ENCODE measurements around the gene SNCB.
A peak's percentile ranks its signal among the peaks of the same experiment; 100 is the strongest.
"Not testable (repeated sequence)": the region's sequence is repeated elsewhere in the genome, so short reads cannot be mapped to it uniquely, and the experiment has no call there.

Gene SNCB

GRCh38 chr5:176620333-176620981 lies 9.9 kb downstream of the SNCB start:
- DNase-seq: no peak

- no peak for DNase-seq
Observed at GRCh38 chr5:176619569-176620332, 10.6 kb downstream of the SNCB start.

GRCh38 chr5:176619203-176619568 lies 11.1 kb downstream of the SNCB start:
- no peak for DNase-seq

GRCh38 chr5:176618783-176619182 lies 11.6 kb downstream of the SNCB start:
- DNase-seq: no peak

- DNase-seq: no peak
Observed at GRCh38 chr5:176616511-176616910, 13.8 kb downstream of the SNCB start.

GRCh38 chr5:176614805-176615478 lies 15.4 kb downstream of the SNCB start:
- DNase-seq: peak; percentile 30

- DNase-seq: no peak
Observed at GRCh38 chr5:176612855-176613254, 17.5 kb downstream of the SNCB start.

- DNase-seq: no peak
Observed at GRCh38 chr5:176612008-176612407, 18.3 kb downstream of the SNCB start.

GRCh38 chr5:176611435-176611834 lies 18.9 kb downstream of the SNCB start:
- DNase-seq: no peak

GRCh38 chr5:176610435-176610773 lies 19.9 kb downstream of the SNCB start:
- no peak for DNase-seq

- DNase-seq: no peak
Observed at GRCh38 chr5:176609724-176610434, 20.5 kb downstream of the SNCB start, which contains the start of gene GPRIN1. Gene GPRIN1 (minus strand): TSS chr5:176610156. CDS start chr5:176599834, 10,322 bp downstream.

GRCh38 chr5:176608937-176609723 lies 21.2 kb downstream of the SNCB start:
- DNase-seq: no peak

GRCh38 chr5:176608142-176608705 lies 22.1 kb downstream of the SNCB start:
- no peak for DNase-seq

- no peak for DNase-seq
Observed at GRCh38 chr5:176606875-176607274, 23.5 kb downstream of the SNCB start.

- DNase-seq: no peak
Observed at GRCh38 chr5:176606032-176606431, 24.3 kb downstream of the SNCB start.

- DNase-seq: no peak
Observed at GRCh38 chr5:176603091-176603490, 27.2 kb downstream of the SNCB start.

- DNase-seq: no peak
Observed at GRCh38 chr5:176601901-176602482, 28.3 kb downstream of the SNCB start.

GRCh38 chr5:176599749-176600430 lies 30.4 kb downstream of the SNCB start:
- DNase-seq: not testable (repeated sequence)

GRCh38 chr5:176597417-176598389 lies 32.6 kb downstream of the SNCB start:
- no peak for DNase-seq
